OCI-LY1 (cell line): ENCODE results near the gene BEND7.

Source experiments
- H2AFZ ChIP-seq: fragments of 200-600 bp; sonication (generic), shearing (Covaris generic); 2 replicates; pipeline ENCODE4 v1.6.0; 2014; ENCODE audit warnings: antibody characterized with exemption, mild to moderate bottlenecking, low read length
- H3F3A ChIP-seq: fragments of 200-600 bp; sonication (generic), shearing (Covaris generic); 2 replicates; pipeline ENCODE4 v1.6.0; 2014; ENCODE audit warnings: mild to moderate bottlenecking, antibody characterized with exemption, low read length, moderate library complexity; ENCODE audit not compliant: insufficient read depth
- H3K27ac ChIP-seq: fragments of 200-600 bp; sonication (generic); 2 replicates; pipeline ENCODE4 v1.5.1; 2014; ENCODE audit warnings: low read length, mixed run types, mild to moderate bottlenecking, low read depth; ENCODE audit not compliant: poor library complexity, severe bottlenecking
- H3K27me3 ChIP-seq: fragments of 200-600 bp; sonication (generic); 2 replicates; pipeline ENCODE4 v1.6.0; 2014; ENCODE audit warnings: antibody characterized with exemption, mild to moderate bottlenecking, low read length, moderate library complexity; ENCODE audit not compliant: insufficient read depth
- H3K36me3 ChIP-seq: fragments of 200-600 bp; sonication (generic); 2 replicates; pipeline ENCODE4 v1.6.1; 2014; ENCODE audit warnings: mild to moderate bottlenecking, antibody characterized with exemption, low read length, moderate library complexity, mixed read lengths; ENCODE audit not compliant: insufficient read depth
- H3K4me1 ChIP-seq: fragments of 200-600 bp; sonication (generic); 2 replicates; pipeline ENCODE4 v1.5.1; 2014; ENCODE audit warnings: mild to moderate bottlenecking, low read length, moderate library complexity; ENCODE audit not compliant: insufficient read depth, severe bottlenecking
- H3K4me2 ChIP-seq: fragments of 200-600 bp; sonication (generic), shearing (Covaris generic); 2 replicates; pipeline ENCODE4 v1.6.1; 2014; ENCODE audit warnings: low read length
- H3K4me3 ChIP-seq: fragments of 200-600 bp; sonication (generic); 2 replicates; pipeline ENCODE4 v1.5.1; 2014; ENCODE audit warnings: low read length, low read depth, mild to moderate bottlenecking, mixed read lengths; ENCODE audit not compliant: poor library complexity, severe bottlenecking
- H3K79me2 ChIP-seq: fragments of 200-600 bp; shearing (Covaris generic); 2 replicates; pipeline ENCODE4 v1.6.1; 2016; ENCODE audit warnings: mixed run types, low read length, mixed read lengths; ENCODE audit not compliant: insufficient read depth
- H3K9ac ChIP-seq: fragments of 200-600 bp; sonication (generic), shearing (Covaris generic); 2 replicates; pipeline ENCODE4 v1.6.1; 2014; ENCODE audit warnings: mild to moderate bottlenecking, low read length, mixed read lengths
- H3K9me2 ChIP-seq: fragments of 200-600 bp; sonication (generic), shearing (Covaris generic); 2 replicates; pipeline ENCODE4 v1.6.1; 2014; ENCODE audit warnings: low read depth, mild to moderate bottlenecking, low read length, mixed read lengths
- H3K9me3 ChIP-seq: fragments of 200-600 bp; shearing (Covaris generic); 2 replicates; pipeline ENCODE4 v1.6.1; 2014; ENCODE audit warnings: low read length, mixed read lengths
- H4K20me1 ChIP-seq: fragments of 200-600 bp; sonication (generic), shearing (Covaris generic); 2 replicates; pipeline ENCODE4 v1.6.0; 2016; ENCODE audit warnings: mild to moderate bottlenecking, low read length; ENCODE audit not compliant: insufficient read depth
- CTCF ChIP-seq: fragments of 200-600 bp; sonication (generic), shearing (Covaris generic); IDR thresholded peaks from 2 replicates; pipeline ENCODE4 v1.5.1; 2017; ENCODE audit warnings: mild to moderate bottlenecking, antibody characterized with exemption, low read length, moderate library complexity, mixed read lengths
- EZH2 ChIP-seq: fragments of 200-600 bp; sonication (generic), shearing (Covaris generic); IDR thresholded peaks from 2 replicates; pipeline ENCODE4 v1.8.0; 2017; ENCODE audit warnings: borderline replicate concordance, mixed run types, mild to moderate bottlenecking, antibody characterized with exemption, low read length, moderate library complexity, mixed read lengths

The BEND7 gene

GRCh38 chr10:13401142-13401541 is 127.7 kb downstream of the BEND7 start:
- no peak overlapping the region for H2AFZ ChIP-seq

GRCh38 chr10:13400196-13400965 is 128.4 kb downstream of the BEND7 start:
- H3K4me2 ChIP-seq: no peak overlapping the region
- H3K9ac ChIP-seq: no peak overlapping the region
- no peaks in the 10 kb centered on the region for H3K9me3 ChIP-seq
- H3K9me2 ChIP-seq: no peaks in the 10 kb centered on the region
- H3K36me3 ChIP-seq: no peaks in the 10 kb centered on the region
- H3K27me3 ChIP-seq: no peaks in the 10 kb centered on the region
- H3K79me2 ChIP-seq: no peaks in the 10 kb centered on the region
- H2AFZ ChIP-seq: no peak overlapping the region
- H3F3A ChIP-seq: no peaks in the 10 kb centered on the region
- no peaks in the 10 kb centered on the region for H3K4me1 ChIP-seq
- TF ChIP-seq EZH2 (no peak), CTCF (no peak)
- H3K4me3 ChIP-seq: no peak overlapping the region
- no peak overlapping the region for H3K27ac ChIP-seq
- H4K20me1 ChIP-seq: no peaks in the 10 kb centered on the region

More at GRCh38 chr10:13401142-13401541, 127.7 kb downstream of the BEND7 start:
- Histone ChIP-seq H3K4me2 (no peak overlapping the region), H3K9me2 (no peaks in the 10 kb centered on the region), H3K36me3 (no peaks in the 10 kb centered on the region), H3K27me3 (no peaks in the 10 kb centered on the region), H3K79me2 (no peaks in the 10 kb centered on the region), H3F3A (no peaks in the 10 kb centered on the region), H3K4me1 (no peaks in the 10 kb centered on the region), H3K4me3 (no peak overlapping the region), H4K20me1 (no peaks in the 10 kb centered on the region), H3K9me3 (no peaks in the 10 kb centered on the region), H3K27ac (no peak overlapping the region), H3K9ac (no peak overlapping the region)
- TF ChIP-seq EZH2: no peak
- TF ChIP-seq CTCF: no peak

- TF ChIP-seq CTCF: no peak
- no peak for TF ChIP-seq EZH2
- no peak overlapping the region for H3K27ac ChIP-seq
- H2AFZ ChIP-seq: no peak overlapping the region
- no peak overlapping the region for H3K4me3 ChIP-seq
- H3F3A ChIP-seq: no peaks in the 10 kb centered on the region
- H3K4me2 ChIP-seq: no peak overlapping the region
- no peak overlapping the region for H3K9ac ChIP-seq
- no peaks in the 10 kb centered on the region for H3K36me3 ChIP-seq
- H4K20me1 ChIP-seq: no peaks in the 10 kb centered on the region
- H3K27me3 ChIP-seq: no peaks in the 10 kb centered on the region
- no peaks in the 10 kb centered on the region for H3K9me2 ChIP-seq
- no peaks in the 10 kb centered on the region for H3K79me2 ChIP-seq
- H3K9me3 ChIP-seq: no peaks in the 10 kb centered on the region
- H3K4me1 ChIP-seq: no peaks in the 10 kb centered on the region
These were observed 129.1 kb downstream of the BEND7 start for GRCh38 chr10:13399752-13400151.
